IPS-18c (cell line): ENCODE data around the gene NUP50.

Experiments used
- H3K4me3 ChIP-seq: 2 replicates; pipeline ENCODE4 v1.7.0; 2013; ENCODE audit warnings: low read depth, mild to moderate bottlenecking, low read length, moderate library complexity; ENCODE audit not compliant: insufficient read depth
- H3K9me3 ChIP-seq: one replicate; pipeline ENCODE4 v1.6.1; 2013; ENCODE audit warnings: mild to moderate bottlenecking, low read length, moderate library complexity; ENCODE audit not compliant: control insufficient read depth, insufficient read depth

Gene NUP50

GRCh38 chr22:45212306-45212709 is 48.6 kb downstream of the NUP50 start:
- Histone ChIP-seq H3K4me3 (no peak overlapping the region; the same call in 1 of the 2 replicates), H3K9me3 (no peaks in the 10 kb centered on the region)

GRCh38 chr22:45212992-45213751 is 49.4 kb downstream of the NUP50 start:
- H3K9me3 ChIP-seq: no peaks in the 10 kb centered on the region
- H3K4me3 ChIP-seq: no peak overlapping the region; the same call in 1 of the 2 replicates

GRCh38 chr22:45216133-45217003 is 52.6 kb downstream of the NUP50 start:
- H3K9me3 ChIP-seq: no peaks in the 10 kb centered on the region
- H3K4me3 ChIP-seq: no peak overlapping the region

- Histone ChIP-seq H3K9me3 (no peaks in the 10 kb centered on the region), H3K4me3 (no peak overlapping the region)
Measured at GRCh38 chr22:45217345-45217744, 53.6 kb downstream of the NUP50 start.

GRCh38 chr22:45217806-45218205 is 54.1 kb downstream of the NUP50 start:
- no peaks in the 10 kb centered on the region for H3K9me3 ChIP-seq
- H3K4me3 ChIP-seq: no peak overlapping the region

GRCh38 chr22:45218976-45219375 is 55.3 kb downstream of the NUP50 start:
- no peak overlapping the region for H3K4me3 ChIP-seq

GRCh38 chr22:45221201-45221600 is 57.5 kb downstream of the NUP50 start:
- Histone ChIP-seq H3K9me3 (no peaks in the 10 kb centered on the region), H3K4me3 (no peak overlapping the region)

More at GRCh38 chr22:45218976-45219375, 55.3 kb downstream of the NUP50 start:
- H3K9me3 ChIP-seq: no peaks in the 10 kb centered on the region

GRCh38 chr22:45223304-45224117 is 59.8 kb downstream of the NUP50 start:
- H3K4me3 ChIP-seq: no peak overlapping the region
- H3K9me3 ChIP-seq: no peaks in the 10 kb centered on the region

- Histone ChIP-seq H3K4me3 (no peak overlapping the region), H3K9me3 (no peaks in the 10 kb centered on the region)
Measured at GRCh38 chr22:45224331-45224730, 60.6 kb downstream of the NUP50 start.

- Histone ChIP-seq H3K4me3 (no peak overlapping the region), H3K9me3 (no peaks in the 10 kb centered on the region)
Measured at GRCh38 chr22:45224988-45225731, 61.4 kb downstream of the NUP50 start.

- Histone ChIP-seq H3K4me3 (no peak overlapping the region), H3K9me3 (no peaks in the 10 kb centered on the region)
Measured at GRCh38 chr22:45225732-45226502, 62.2 kb downstream of the NUP50 start.

GRCh38 chr22:45226503-45227186 is 62.9 kb downstream of the NUP50 start:
- Histone ChIP-seq H3K4me3 (no peak overlapping the region), H3K9me3 (no peaks in the 10 kb centered on the region)

GRCh38 chr22:45227645-45228400 is 64.1 kb downstream of the NUP50 start:
- H3K4me3 ChIP-seq: no peak overlapping the region
- no peaks in the 10 kb centered on the region for H3K9me3 ChIP-seq

- H3K9me3 ChIP-seq: no peaks in the 10 kb centered on the region
- H3K4me3 ChIP-seq: no peak overlapping the region
Measured at GRCh38 chr22:45228401-45228754, 64.7 kb downstream of the NUP50 start.

GRCh38 chr22:45229181-45229580 is 65.5 kb downstream of the NUP50 start:
- Histone ChIP-seq H3K9me3 (no peaks in the 10 kb centered on the region), H3K4me3 (no peak overlapping the region)
